Smooth muscle cell (in vitro differentiated cells): ENCODE data around the gene CLEC18A. TPM values are rescaled to one million over a fixed set of nuclear protein-coding genes. Genes with fewer than 3 reads are reported as not detected.

Source experiments
- DNase-seq: peaks from one replicate; lab custom pipeline; 2025; ENCODE audit not compliant: unreplicated experiment; lab: John Stamatoyannopoulos, UW
- H2AFZ ChIP-seq: fragments of 200-600 bp; sonication (generic); 2 replicates; pipeline ENCODE4 v1.6.0; 2016; ENCODE audit warnings: antibody characterized with exemption, low read depth, mild to moderate bottlenecking
- H3F3A ChIP-seq: fragments of 200-600 bp; sonication (generic); 2 replicates; pipeline ENCODE4 v1.6.0; 2017; ENCODE audit warnings: antibody characterized with exemption, low read depth
- H3K27ac ChIP-seq: fragments of 200-600 bp; sonication (generic); 2 replicates; pipeline ENCODE4 v1.5.1; 2016; ENCODE audit warnings: low read depth, mild to moderate bottlenecking
- H3K27me3 ChIP-seq: fragments of 200-600 bp; sonication (generic); 2 replicates; pipeline ENCODE4 v1.6.1; 2016; ENCODE audit warnings: low read depth, mild to moderate bottlenecking
- H3K36me3 ChIP-seq: fragments of 200-600 bp; sonication (generic); 2 replicates; pipeline ENCODE4 v1.5.1; 2016; ENCODE audit warnings: low read depth
- H3K4me1 ChIP-seq: fragments of 200-600 bp; sonication (generic); 2 replicates; pipeline ENCODE4 v1.5.1; 2016; ENCODE audit warnings: low read depth
- H3K4me2 ChIP-seq: fragments of 200-600 bp; sonication (generic); 2 replicates; pipeline ENCODE4 v1.6.0; 2016; ENCODE audit warnings: mild to moderate bottlenecking
- H3K4me3 ChIP-seq: fragments of 200-600 bp; sonication (generic); 2 replicates; pipeline ENCODE4 v1.5.1; 2016; ENCODE audit warnings: mild to moderate bottlenecking
- H3K79me2 ChIP-seq: fragments of 200-600 bp; sonication (generic); 2 replicates; pipeline ENCODE4 v1.6.0; 2016; ENCODE audit warnings: low read depth, mild to moderate bottlenecking
- H3K9ac ChIP-seq: fragments of 200-600 bp; sonication (generic); 2 replicates; pipeline ENCODE4 v1.6.0; 2016; ENCODE audit warnings: low read depth
- H3K9me3 ChIP-seq: fragments of 200-600 bp; sonication (generic); replicated peaks from 2 replicates; pipeline ENCODE4 v1.5.1; 2016; ENCODE audit warnings: low read depth
- H4K20me1 ChIP-seq: fragments of 200-600 bp; sonication (generic); 2 replicates; pipeline ENCODE4 v1.6.0; 2016; ENCODE audit warnings: low read depth
- CTCF ChIP-seq: fragments of 200-600 bp; sonication (generic); IDR thresholded peaks from 2 replicates; pipeline ENCODE4 v1.5.1; 2017; ENCODE audit warnings: borderline replicate concordance, mild to moderate bottlenecking, antibody characterized with exemption; ENCODE audit not compliant: insufficient read depth, poor library complexity, severe bottlenecking
- WGBS: methylation state at CpG from one replicate; pipeline ENCODE4 v1.1.7; 2016; ENCODE audit warnings: low lambda C conversion rate; 5-methylcytosine and 5-hydroxymethylcytosine counted together
- polyA plus RNA-seq: library from polyadenylated mRNA; unstranded; fragments of >200 nt; fragmentation: Nextera tagmentation; extraction: Ambion mirVana; gene quantifications from 2 replicates; pipeline ENCODE4 v1.2.1, GENCODE V29; 2016
- total RNA-seq: library from RNA; depleted of rRNA; stranded (reverse); fragments of >200 nt; gene quantifications from 2 replicates; pipeline ENCODE4 v1.2.3, GENCODE V29; 2014

The CLEC18A gene
- total and polyA plus RNA-seq, 2 experiments from 2014 or later = 0.45 to 1.6 TPM

- Histone ChIP-seq H3K27ac (no peak overlapping the region), H3K27me3 (no peaks in the 10 kb centered on the region), H3K4me1 (peaks cover 13% of the 10 kb centered on the region), H2AFZ (no peak overlapping the region), H3K9me3 (no peaks in the 10 kb centered on the region), H3K79me2 (no peaks in the 10 kb centered on the region), H3K36me3 (no peaks in the 10 kb centered on the region), H3F3A (peaks cover 5% of the 10 kb centered on the region), H3K4me3 (no peak overlapping the region), H3K9ac (no peak overlapping the region), H3K4me2 (no peak overlapping the region), H4K20me1 (no peaks in the 10 kb centered on the region)
- 98% methylated on average over 2 of the region's 2 CpGs for WGBS
- TF ChIP-seq CTCF = no peak
- DNase-seq = no peak
These were observed 30.0 kb upstream of the CLEC18A start for GRCh38 chr16:69921127-69921526.

- no peak overlapping the region for H3K4me3 ChIP-seq
- H2AFZ ChIP-seq = no peak overlapping the region
- TF ChIP-seq CTCF = no peak
- no peaks in the 10 kb centered on the region for H3K9me3 ChIP-seq
- no peak overlapping the region for H3K27ac ChIP-seq
- WGBS = over 99% methylated on average over 6 of the region's 6 CpGs
- no peaks in the 10 kb centered on the region for H4K20me1 ChIP-seq
- no peaks in the 10 kb centered on the region for H3K27me3 ChIP-seq
- no peak for DNase-seq
- H3K36me3 ChIP-seq = no peaks in the 10 kb centered on the region
- no peaks in the 10 kb centered on the region for H3K79me2 ChIP-seq
- H3K4me1 ChIP-seq = peaks cover 10% of the 10 kb centered on the region
- no peak overlapping the region for H3K4me2 ChIP-seq
- no peak overlapping the region for H3K9ac ChIP-seq
- H3F3A ChIP-seq = peaks cover 5% of the 10 kb centered on the region
These were observed 28.9 kb upstream of the CLEC18A start for GRCh38 chr16:69922200-69922599.

GRCh38 chr16:69924041-69924775 lies 26.9 kb upstream of the CLEC18A start:
- TF ChIP-seq CTCF = no peak
- Histone ChIP-seq H4K20me1 (no peaks in the 10 kb centered on the region), H3K4me3 (no peak overlapping the region), H3K27ac (peak overlapping the region; percentile 74), H3K27me3 (no peaks in the 10 kb centered on the region), H3K4me2 (no peak overlapping the region), H3K9ac (no peak overlapping the region), H3F3A (no peaks in the 10 kb centered on the region), H3K4me1 (no peaks in the 10 kb centered on the region), H3K9me3 (no peaks in the 10 kb centered on the region), H3K79me2 (no peaks in the 10 kb centered on the region), H2AFZ (no peak overlapping the region), H3K36me3 (no peaks in the 10 kb centered on the region)
- WGBS = 89% methylated on average over 11 of the region's 11 CpGs
- DNase-seq = no peak

- Histone ChIP-seq H3F3A (no peaks in the 10 kb centered on the region), H3K79me2 (no peaks in the 10 kb centered on the region), H3K4me1 (no peaks in the 10 kb centered on the region), H3K27me3 (no peaks in the 10 kb centered on the region), H3K9ac (peak overlapping the region; percentile 62), H3K27ac (peak overlapping the region; percentile 74), H4K20me1 (no peaks in the 10 kb centered on the region), H3K4me3 (no peak overlapping the region), H3K36me3 (no peaks in the 10 kb centered on the region), H2AFZ (peak overlapping the region; percentile 65), H3K4me2 (peak overlapping the region; percentile 58), H3K9me3 (no peaks in the 10 kb centered on the region)
- 67% methylated on average over 12 of the region's 19 CpGs for WGBS
- TF ChIP-seq CTCF = no peak
- no peak for DNase-seq
These were observed 26.4 kb upstream of the CLEC18A start for GRCh38 chr16:69924777-69925191.
